Epithelial cell of proximal tubule (primary cell): Measurements from ENCODE around the gene HSD17B12. TPM values are rescaled to one million over a fixed set of nuclear protein-coding genes. Genes with fewer than 3 reads are reported as not detected.
"Not testable (repeated sequence)": the region's sequence is repeated elsewhere in the genome, so short reads cannot be mapped to it uniquely, and the experiment has no call there.

Experiments used
- DNase-seq: peaks from one replicate; pipeline ENCODE4 v3.0.0-alpha.2; 2011; ENCODE audit warnings: low read depth
- H3K4me3 ChIP-seq: 2 replicates; pipeline ENCODE4 v1.5.1; 2011; ENCODE audit warnings: low read depth, mild to moderate bottlenecking, low read length
- total RNA-seq: library from RNA; depleted of rRNA; stranded (reverse); fragments of >200 nt; gene quantifications from 2 replicates; pipeline ENCODE4 v1.2.3, GENCODE V29; 2015
- TF ChIP-seq, protein P1 (sequence below): conservative IDR thresholded peaks from 2 replicates; pipeline ENCODE4 v1.5.1; 2012; ENCODE audit warnings: low read depth, mild to moderate bottlenecking, low read length

The HSD17B12 gene
- total RNA-seq, 1 donor from 2014 or later, result 49.5 TPM

DNA sequence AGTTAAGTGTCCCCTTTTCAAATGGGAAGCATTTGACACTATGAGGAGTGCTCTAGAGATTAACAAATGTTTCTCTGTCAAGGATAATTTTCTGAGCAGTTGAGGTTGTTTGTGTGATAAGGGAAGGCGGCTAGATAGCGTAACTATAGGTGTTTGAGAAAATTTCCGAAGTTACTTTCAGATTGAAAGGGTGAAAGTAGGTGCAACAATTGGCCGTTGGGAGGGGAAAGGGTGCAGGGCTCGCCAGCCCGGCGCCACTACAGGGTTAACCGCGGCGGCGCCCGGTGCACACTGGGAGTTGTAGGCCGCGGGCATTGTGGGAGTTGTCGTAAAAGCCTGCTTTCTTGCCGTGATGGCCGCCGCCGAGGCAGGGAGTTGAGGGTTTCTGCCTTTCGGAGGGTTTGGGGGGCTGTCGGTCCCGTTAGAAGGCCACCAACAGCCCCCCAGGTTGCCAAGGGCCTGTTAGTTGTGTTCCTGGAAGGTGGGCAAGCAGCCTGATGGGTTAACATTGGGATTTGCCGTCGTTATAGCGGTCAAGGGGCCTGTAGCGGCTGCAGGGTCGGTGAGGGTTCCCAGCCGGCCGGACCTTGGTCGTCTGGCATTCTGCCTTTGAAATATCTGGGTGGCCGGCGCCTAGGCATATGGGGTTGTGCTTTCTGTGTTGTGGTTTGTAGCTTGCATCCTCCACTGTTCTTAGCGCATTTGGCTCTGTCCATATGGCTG lies 36.5 kb upstream of the HSD17B12 start:
- TF ChIP-seq, protein P1, sequence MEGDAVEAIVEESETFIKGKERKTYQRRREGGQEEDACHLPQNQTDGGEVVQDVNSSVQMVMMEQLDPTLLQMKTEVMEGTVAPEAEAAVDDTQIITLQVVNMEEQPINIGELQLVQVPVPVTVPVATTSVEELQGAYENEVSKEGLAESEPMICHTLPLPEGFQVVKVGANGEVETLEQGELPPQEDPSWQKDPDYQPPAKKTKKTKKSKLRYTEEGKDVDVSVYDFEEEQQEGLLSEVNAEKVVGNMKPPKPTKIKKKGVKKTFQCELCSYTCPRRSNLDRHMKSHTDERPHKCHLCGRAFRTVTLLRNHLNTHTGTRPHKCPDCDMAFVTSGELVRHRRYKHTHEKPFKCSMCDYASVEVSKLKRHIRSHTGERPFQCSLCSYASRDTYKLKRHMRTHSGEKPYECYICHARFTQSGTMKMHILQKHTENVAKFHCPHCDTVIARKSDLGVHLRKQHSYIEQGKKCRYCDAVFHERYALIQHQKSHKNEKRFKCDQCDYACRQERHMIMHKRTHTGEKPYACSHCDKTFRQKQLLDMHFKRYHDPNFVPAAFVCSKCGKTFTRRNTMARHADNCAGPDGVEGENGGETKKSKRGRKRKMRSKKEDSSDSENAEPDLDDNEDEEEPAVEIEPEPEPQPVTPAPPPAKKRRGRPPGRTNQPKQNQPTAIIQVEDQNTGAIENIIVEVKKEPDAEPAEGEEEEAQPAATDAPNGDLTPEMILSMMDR, result no peak
- H3K4me3 ChIP-seq, result peak overlapping the region; percentile 96
- DNase-seq, result no peak

- peak overlapping the region; percentile 96 for H3K4me3 ChIP-seq
- TF ChIP-seq, protein P1, result no peak
- DNase-seq, result no peak
These were observed 35.8 kb upstream of the HSD17B12 start for GRCh38 chr11:43644621-43645299.

DNA sequence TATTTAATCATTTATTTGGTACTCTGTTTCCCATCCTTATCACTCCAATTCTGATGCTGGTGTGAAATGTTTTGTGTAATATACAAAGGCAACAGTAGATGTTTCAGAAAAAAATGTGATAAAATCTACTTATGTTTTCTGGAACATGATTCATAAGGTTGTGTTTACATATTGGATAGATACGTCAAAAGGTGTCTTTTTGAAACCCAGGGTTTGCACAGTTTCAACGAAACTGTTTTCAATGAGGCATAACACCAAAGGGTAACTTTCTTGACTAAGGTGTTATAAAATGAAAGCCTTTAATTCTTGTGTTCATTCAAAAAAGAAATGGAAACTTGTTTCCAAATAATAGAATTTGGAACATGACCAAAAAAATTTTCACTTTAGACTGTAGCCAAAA lies 33.8 kb upstream of the HSD17B12 start:
- DNase-seq, result no peak
- TF ChIP-seq, protein P1, result no peak
- no peak overlapping the region for H3K4me3 ChIP-seq

- DNase-seq, result no peak
- H3K4me3 ChIP-seq, result no peak overlapping the region
- TF ChIP-seq, protein P1, result no peak
These were observed 31.6 kb upstream of the HSD17B12 start for GRCh38 chr11:43648888-43649287.

DNA sequence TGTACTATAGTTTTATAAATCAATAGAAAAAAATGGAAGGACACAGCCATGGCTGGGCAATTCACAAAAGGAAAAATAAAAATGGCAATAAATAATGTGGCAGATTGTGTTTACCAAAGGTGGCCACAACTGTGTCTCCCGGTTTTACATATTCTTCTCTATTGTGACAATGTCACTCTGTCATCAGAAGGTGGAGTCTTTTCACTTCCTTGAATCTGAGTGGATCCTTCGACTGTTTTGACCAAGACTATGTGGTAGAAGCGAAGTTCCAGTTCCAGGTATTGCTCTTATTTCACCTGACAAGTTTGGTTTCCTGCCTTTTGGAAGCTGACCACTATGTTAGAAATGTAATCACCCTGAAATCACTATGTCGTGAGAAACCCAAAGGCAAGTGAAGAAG lies 31.0 kb upstream of the HSD17B12 start:
- TF ChIP-seq, protein P1, result no peak
- DNase-seq, result no peak

DNA sequence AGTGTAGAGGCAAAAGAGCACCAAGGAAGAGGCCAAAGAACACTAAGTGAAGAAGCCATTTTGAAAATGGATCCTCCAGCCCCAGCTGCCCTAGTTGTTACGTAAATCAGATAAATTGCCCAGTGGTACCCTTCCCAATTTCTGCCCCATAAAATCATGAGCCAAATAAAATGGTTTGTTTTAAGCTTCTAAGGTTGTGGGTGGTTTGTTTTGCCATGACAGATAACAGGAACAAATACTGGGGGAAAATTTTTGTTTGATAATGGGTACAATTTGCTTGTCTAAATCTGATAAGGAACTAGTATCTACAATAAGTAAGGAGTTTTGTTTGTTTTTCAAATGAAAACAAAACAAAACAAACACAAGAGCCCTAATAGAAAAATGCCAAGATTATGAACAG lies 30.6 kb upstream of the HSD17B12 start:
- H3K4me3 ChIP-seq, result no peak overlapping the region
- TF ChIP-seq, protein P1, result no peak
- DNase-seq, result no peak

More for the DNA sequence above, 31.0 kb upstream of the HSD17B12 start:
- H3K4me3 ChIP-seq, result no peak overlapping the region

GRCh38 chr11:43663018-43663417 lies 17.5 kb upstream of the HSD17B12 start:
- not testable (repeated sequence) for H3K4me3 ChIP-seq

More at GRCh38 chr11:43663018-43663417, 17.5 kb upstream of the HSD17B12 start:
- not testable (repeated sequence) for DNase-seq
